K562 (cell line): ENCODE measurements around the gene GLT8D2. TPM values are rescaled to one million over a fixed set of nuclear protein-coding genes. Genes with fewer than 3 reads are reported as not detected.

Source experiments
- ATAC-seq: fragments of 200-7000 bp; cut with Tn5 transposase; 3 replicates; pipeline ENCODE4 v1.9.1; 2020; ENCODE audit warnings: moderate library complexity
- BruUV-seq: library from RNA; stranded (reverse); fragments of 400-500 nt; replicated peaks from 2 replicates; lab custom pipeline; 2021; lab: Mats Ljungman, UMichigan
- CTCF ChIA-PET: fragments of 300-600 bp; formaldehyde crosslinking; extraction: SDS; loops from one replicate; lab custom pipeline; 2021; ENCODE audit warnings: low intra/inter-chr PET ratio; lab: Yijun Ruan, JAX
- POLR2A ChIA-PET: fragments of 300-600, 350-650 bp; sonication (Branson Sonifier 250); formaldehyde crosslinking; extraction: SDS; loops from one replicate; lab custom pipeline; 2021; ENCODE audit warnings: antibody characterized with exemption, inconsistent platforms; lab: Yijun Ruan, JAX
- DNase-seq, 4 experiments: peaks; one replicate each; pipeline versions ENCODE4 v3.0.0 to v3.0.0-alpha.2; 2011 to 2018; ENCODE audit warnings: low spot score in 3 of 4, mixed read lengths in 3 of 4; ENCODE audit errors: extremely low read depth in 1 of 4
- FAIRE-seq: peaks from 2 replicates; lab custom pipeline; 2011; peaks lifted over from hg19 to GRCh38; lab: Jason Lieb, UNC
- H2AFZ ChIP-seq: 2 replicates; pipeline ENCODE4 v1.6.0; 2011; ENCODE audit warnings: low read depth, low read length, control low read depth, inconsistent platforms
- H3K27ac ChIP-seq: fragments of 200-600 bp; 3 replicates; pipeline ENCODE4 v1.8.0; 2011; ENCODE audit warnings: low read depth, mild to moderate bottlenecking, control low read depth, inconsistent platforms, low read length, moderate library complexity, mixed read lengths; ENCODE audit errors: extremely low read depth
- H3K27me3 ChIP-seq, 2 experiments: fragments of 300-600 bp in 1 of 2; 2 replicates in 1 of 2; 3 replicates in 1 of 2; pipeline versions ENCODE4 v1.6.0 to v1.8.0; 2011; ENCODE audit warnings: inconsistent platforms in 2 of 2, low read length in 2 of 2, mild to moderate bottlenecking in 1 of 2, mixed read lengths in 1 of 2, moderate library complexity in 1 of 2; ENCODE audit not compliant: control insufficient read depth in 2 of 2, insufficient read depth in 2 of 2
- H3K36me3 ChIP-seq: fragments of 300-600 bp; 3 replicates; pipeline ENCODE4 v1.8.0; 2011; ENCODE audit warnings: mild to moderate bottlenecking, low read length, inconsistent platforms; ENCODE audit not compliant: control insufficient read depth, insufficient read depth
- H3K4me1 ChIP-seq, 2 experiments: fragments of 200-600 bp in 1 of 2; replicated peaks in 1 of 2; 2 replicates in 1 of 2; 3 replicates in 1 of 2; pipeline versions ENCODE4 v1.5.1 to v1.8.0; 2011; ENCODE audit warnings: inconsistent platforms in 2 of 2, low read length in 2 of 2, mild to moderate bottlenecking in 1 of 2, mixed read lengths in 1 of 2, moderate library complexity in 1 of 2; ENCODE audit not compliant: control insufficient read depth in 2 of 2, insufficient read depth in 2 of 2
- H3K4me2 ChIP-seq: 2 replicates; pipeline ENCODE4 v1.6.1; 2011; ENCODE audit warnings: low read length, control low read depth, inconsistent platforms, mixed read lengths; ENCODE audit not compliant: insufficient read depth
- H3K4me3 ChIP-seq: fragments of 200-600 bp; sonication (generic), shearing (Covaris generic); 2 replicates; pipeline ENCODE4 v1.5.1; 2016; ENCODE audit warnings: control low read depth, inconsistent platforms
- H3K79me2 ChIP-seq: fragments of 200-600 bp; 3 replicates; pipeline ENCODE4 v1.8.0; 2011; ENCODE audit warnings: low read length, inconsistent platforms; ENCODE audit not compliant: control insufficient read depth, insufficient read depth
- H3K9ac ChIP-seq, 2 experiments: 2 replicates each; pipeline versions ENCODE4 v1.6.0 to v1.6.1; 2011; ENCODE audit warnings: low read depth in 2 of 2, low read length in 2 of 2, control low read depth in 1 of 2, inconsistent platforms in 1 of 2, mild to moderate bottlenecking in 1 of 2, mixed read lengths in 1 of 2; ENCODE audit not compliant: insufficient read depth in 1 of 2
- H3K9me1 ChIP-seq: one replicate; pipeline ENCODE4 v1.6.0; 2011; ENCODE audit warnings: inconsistent platforms, mild to moderate bottlenecking, low read length, moderate library complexity; ENCODE audit not compliant: control insufficient read depth, insufficient read depth
- H3K9me3 ChIP-seq: replicated peaks from 2 replicates; pipeline ENCODE4 v1.5.1; 2011; ENCODE audit warnings: low read depth, low read length, inconsistent platforms; ENCODE audit not compliant: control insufficient read depth, insufficient read depth
- H4K20me1 ChIP-seq: replicated peaks from 2 replicates; pipeline ENCODE4 v1.6.1; 2011; ENCODE audit warnings: low read length, inconsistent platforms, mixed read lengths; ENCODE audit not compliant: control insufficient read depth, insufficient read depth
- ARID4B ChIP-seq: sonication (generic); formaldehyde crosslinking; IDR thresholded peaks from 2 replicates; pipeline ENCODE4 v1.8.0; 2022; ENCODE audit warnings: mild to moderate bottlenecking, missing genetic modification reagents
- CHD2 ChIP-seq: IDR thresholded peaks from 2 replicates; pipeline ENCODE4 v1.6.1; 2011; ENCODE audit warnings: low read depth, low read length
- ESRRA ChIP-seq: fragments of 450-650 bp; IDR thresholded peaks from 2 replicates; pipeline ENCODE4 v1.6.1; 2014; ENCODE audit warnings: low read depth, mild to moderate bottlenecking, moderate library complexity, borderline replicate concordance
- FOSL1 ChIP-seq: fragments of 200-800 bp; sonication (Bioruptor generic); conservative IDR thresholded peaks from 2 replicates; pipeline ENCODE4 v1.6.1; 2016; ENCODE audit warnings: missing genetic modification characterization, missing compliant biosample characterization
- KLF13 ChIP-seq: fragments of 450-650 bp; IDR thresholded peaks from 2 replicates; pipeline ENCODE4 v1.6.1; 2016; ENCODE audit warnings: missing genetic modification characterization, low read depth, mild to moderate bottlenecking, missing compliant biosample characterization, moderate library complexity, borderline replicate concordance
- NFIC ChIP-seq: fragments of 450-650 bp; IDR thresholded peaks from 2 replicates; pipeline ENCODE4 v1.6.1; 2017; ENCODE audit warnings: mild to moderate bottlenecking, inconsistent platforms
- POLR2G ChIP-seq: fragments of 200-400 bp; formaldehyde crosslinking; IDR thresholded peaks from 2 replicates; pipeline ENCODE4 v1.6.1; 2017; ENCODE audit warnings: low read depth, mild to moderate bottlenecking, antibody characterized with exemption, low read length, moderate library complexity
- RREB1 ChIP-seq: fragments of 250-450 bp; sonication (Bioruptor Pico); IDR thresholded peaks from 2 replicates; pipeline ENCODE4 v1.4.0; 2020
- SRSF7 ChIP-seq: fragments of 200-400 bp; formaldehyde crosslinking; optimal IDR thresholded peaks from 2 replicates; pipeline ENCODE3; 2017; ENCODE audit warnings: mild to moderate bottlenecking, low read depth, low read length
- WGBS: fragments of 100-300 bp; shearing (Covaris generic); methylation state at CpG from one replicate; pipeline ENCODE4 v1.1.6; 2016; ENCODE audit warnings: low coverage, mixed read lengths; ENCODE audit not compliant: insufficient coverage; ENCODE audit errors: missing lambda C conversion rate; 5-methylcytosine and 5-hydroxymethylcytosine counted together
- in situ Hi-C: fragments of 300-500 bp; cut with MboI; formaldehyde crosslinking; loops from 4 replicates; pipeline ENCODE4 v1.15.0; 2018; ENCODE audit warnings: inconsistent platforms, mixed read lengths
- intact Hi-C: fragments of 100-400 bp; cut with micrococcal nuclease; formaldehyde crosslinking; loops from 2 replicates; pipeline ENCODE4 v1.14.2; 2022
- polyA plus RNA-seq, 8 experiments: library from polyadenylated mRNA; depleted of rRNA in 4 of 8; stranded (reverse) in 5 of 8; unstranded in 3 of 8; fragments of >200 nt; fragmentation: Nextera tagmentation in 2 of 8; fragmentation: Illumina TruSeq in 1 of 8; extraction: Ambion mirVana in 2 of 8; extraction: Trizol in 1 of 8; gene quantifications; 2 replicates each; pipeline versions ENCODE4 v1.2.1 to v1.2.3, GENCODE V29; 2011 to 2014; ENCODE audit warnings: inconsistent platforms in 1 of 8, missing spikeins in 1 of 8
- total RNA-seq, 7 experiments: library from RNA; depleted of rRNA in 6 of 7; stranded (reverse); fragments of >200 nt in 6 of 7; fragmentation: Illumina TruSeq in 2 of 7; extraction: Trizol in 2 of 7; gene quantifications; 2 replicates each; pipeline versions ENCODE4 v1.2.1 to v1.2.3, GENCODE V29; 2011 to 2021; ENCODE audit warnings: low replicate concordance in 1 of 7

The GLT8D2 gene
- total and polyA plus RNA-seq, 9 of the 15 experiments (the other 6 are each of a cell fraction or from before 2014, with no cell fraction given): 0.18 to 0.27 (median 0.18) TPM; not detected in 6

GRCh38 chr12:104064031-104064841 is 14.2 kb upstream of the GLT8D2 start, which contains the start of gene HCFC2:
HCFC2 (plus strand) TSS chr12:104064531; CDS start chr12:104064561, 30 bp downstream.
- H3K9me3 ChIP-seq: no peaks in the 10 kb centered on the region
- POLR2A ChIA-PET: interaction anchor here (0.6 to 0.7 kb wide), 4 partner anchors 45 to 227 kb away, joined by 3 read pairs; no protein-coding TSS in a partner anchor
- peaks cover 5 to 8% of the 10 kb centered on the region in 2 experiments; a peak in 1 of 5 replicates for H3K27me3 ChIP-seq
- H4K20me1 ChIP-seq: no peaks in the 10 kb centered on the region
- no TSS peak for BruUV-seq
- CTCF ChIA-PET: interaction anchor here (0.6 to 1.0 kb wide), 2 partner anchors 42 to 102 kb away, joined by 3 read pairs; no protein-coding TSS in a partner anchor
- WGBS: under 1% methylated on average over 19 of the region's 74 CpGs
- in situ Hi-C loops (no loop called here), intact Hi-C loops (loop anchor here (2.0 kb wide), 1 partner anchor 45 kb away; no protein-coding TSS in a partner anchor)
- H3K36me3 ChIP-seq: peaks cover 8% of the 10 kb centered on the region; the same call in 1 of the 3 replicates
- peak within 1 kb of the TSS; percentile 83 for H3K4me2 ChIP-seq
- H3K27ac ChIP-seq: peak within 1 kb of the TSS; percentile 67; the same call in 2 of the 3 replicates
- FAIRE-seq (peak; percentile 76), ATAC-seq (peak; percentile 97), DNase-seq (peak; percentile 92 to 98 (median 98))
- no peaks in the 10 kb centered on the region for H3K9me1 ChIP-seq
- H2AFZ ChIP-seq: peak within 1 kb of the TSS; percentile 99
- peak within 1 kb of the TSS; percentile 99 for H3K4me3 ChIP-seq
- peaks cover 5 to 15% of the 10 kb centered on the region in 2 experiments; a peak in 3 of 5 replicates for H3K4me1 ChIP-seq
- H3K9ac ChIP-seq: peak within 1 kb of the TSS; percentile 68 to 90
- peaks cover 11% of the 10 kb centered on the region; the same call in 2 of the 3 replicates for H3K79me2 ChIP-seq
- peak; percentile 47; the same call in 1 of the 2 replicates for TF ChIP-seq RREB1 (CRISPR knock-in tag)
- TF ChIP-seq CHD2: peak; percentile 50; the same call in 1 of the 2 replicates
- peak; percentile 72 for TF ChIP-seq NFIC
- no peak for TF ChIP-seq SRSF7
- peak; percentile 47; the same call in 1 of the 2 replicates for TF ChIP-seq ESRRA
- TF ChIP-seq POLR2G: peak; percentile 84
- peak; percentile 100 for TF ChIP-seq ARID4B
- TF ChIP-seq FOSL1: peak; percentile 39
- TF ChIP-seq KLF13 (tag): peak; percentile 75
